ENCODE measurements around the gene CD34.

The CD34 gene

GRCh38 chr1:207852576-207853371 lies 58.2 kb downstream of the CD34 start:
- no peak for DNase-seq (ENCODE audit: low spot score)

- no peak for DNase-seq (ENCODE audit: low spot score)
Observed at GRCh38 chr1:207851696-207852095, 59.2 kb downstream of the CD34 start.

- no peak for DNase-seq (ENCODE audit: low spot score)
Observed at GRCh38 chr1:207850621-207851407, 60.1 kb downstream of the CD34 start.

GRCh38 chr1:207849646-207850045 lies 61.3 kb downstream of the CD34 start:
- no peak for DNase-seq (ENCODE audit: low spot score)

GRCh38 chr1:207849016-207849415 lies 61.9 kb downstream of the CD34 start:
- DNase-seq (ENCODE audit: low spot score): no peak

GRCh38 chr1:207848234-207848633 lies 62.7 kb downstream of the CD34 start:
- peak; percentile 56 for DNase-seq (ENCODE audit: low spot score)

- DNase-seq (ENCODE audit: low spot score): peak; percentile 63
Observed at GRCh38 chr1:207847116-207847515, 63.8 kb downstream of the CD34 start.

GRCh38 chr1:207845109-207845508 lies 65.8 kb downstream of the CD34 start:
- no peak for DNase-seq (ENCODE audit: low spot score)

- no peak for DNase-seq (ENCODE audit: low spot score)
Observed at GRCh38 chr1:207844371-207844770, 66.6 kb downstream of the CD34 start.

- DNase-seq (ENCODE audit: low spot score): no peak
Observed at GRCh38 chr1:207842506-207842905, 68.4 kb downstream of the CD34 start.

GRCh38 chr1:207841901-207842300 lies 69.0 kb downstream of the CD34 start:
- no peak for DNase-seq (ENCODE audit: low spot score)

GRCh38 chr1:207841293-207841692 lies 69.6 kb downstream of the CD34 start:
- DNase-seq (ENCODE audit: low spot score): no peak

GRCh38 chr1:207840380-207840779 lies 70.5 kb downstream of the CD34 start:
- DNase-seq (ENCODE audit: low spot score): no peak

GRCh38 chr1:207839083-207839413 lies 71.9 kb downstream of the CD34 start:
- no peak for DNase-seq (ENCODE audit: low spot score)

- no peak for DNase-seq (ENCODE audit: low spot score)
Observed at GRCh38 chr1:207838156-207839082, 72.5 kb downstream of the CD34 start.

GRCh38 chr1:207837673-207838072 lies 73.3 kb downstream of the CD34 start:
- DNase-seq (ENCODE audit: low spot score): no peak

- no peak for DNase-seq (ENCODE audit: low spot score)
Observed at GRCh38 chr1:207836591-207837347, 74.2 kb downstream of the CD34 start.

GRCh38 chr1:207835958-207836357 lies 75.0 kb downstream of the CD34 start:
- no peak for DNase-seq (ENCODE audit: low spot score)

GRCh38 chr1:207833956-207834660 lies 76.8 kb downstream of the CD34 start:
- DNase-seq (ENCODE audit: low spot score): no peak

GRCh38 chr1:207833381-207833780 lies 77.5 kb downstream of the CD34 start:
- no peak for DNase-seq (ENCODE audit: low spot score)

- DNase-seq (ENCODE audit: low spot score): no peak
Observed at GRCh38 chr1:207832796-207833195, 78.1 kb downstream of the CD34 start.

All from hepatic stellate cell (primary cell).